ENCODE measurements around the gene GRWD1.

The GRWD1 gene

GRCh38 chr19:48489608-48490216, 43.9 kb downstream of the GRWD1 start:
- no peak for TF ChIP-seq POU6F1 (CRISPR knock-in tag; IDR thresholded peaks at IDR 0.05; ENCODE audit: borderline replicate concordance, low read depth)
- no peak for TF ChIP-seq ZNF565 (CRISPR knock-in tag; conservative IDR thresholded peaks at IDR 0.05; ENCODE audit: low read depth)
- no peak for TF ChIP-seq CSRNP3 (CRISPR knock-in tag; IDR thresholded peaks at IDR 0.05)
- TF ChIP-seq ZC3H10 (CRISPR knock-in tag; IDR thresholded peaks at IDR 0.05) = no peak
- TF ChIP-seq PATZ1 (CRISPR knock-in tag; IDR thresholded peaks at IDR 0.05; ENCODE audit: borderline replicate concordance) = no peak
- TF ChIP-seq ZNF70 (CRISPR knock-in tag; IDR thresholded peaks at IDR 0.05) = no peak
- TF ChIP-seq ESRRG (CRISPR knock-in tag; IDR thresholded peaks at IDR 0.05) = no peak
- TF ChIP-seq RARB (CRISPR knock-in tag; IDR thresholded peaks at IDR 0.05) = no peak
- no peak for TF ChIP-seq TCF4 (CRISPR knock-in tag; IDR thresholded peaks at IDR 0.05; ENCODE audit: borderline replicate concordance)
- TF ChIP-seq SNAI2 (CRISPR knock-in tag; IDR thresholded peaks at IDR 0.05) = no peak
- ATAC-seq = peak; percentile 32

GRCh38 chr19:48490981-48491792, 45.4 kb downstream of the GRWD1 start:
- ATAC-seq = no peak
- TF ChIP-seq ZC3H10 (CRISPR knock-in tag; IDR thresholded peaks at IDR 0.05) (no peak), OSR1 (CRISPR knock-in tag; IDR thresholded peaks at IDR 0.05) (no peak), ZFP3 (CRISPR knock-in tag; IDR thresholded peaks at IDR 0.05) (no peak), TSHZ2 (CRISPR knock-in tag; IDR thresholded peaks at IDR 0.05) (no peak), PPARA (CRISPR knock-in tag; IDR thresholded peaks at IDR 0.05; ENCODE audit: borderline replicate concordance) (no peak), GLIS3 (CRISPR knock-in tag; IDR thresholded peaks at IDR 0.05) (no peak), ZNF8 (CRISPR knock-in tag; IDR thresholded peaks at IDR 0.05) (no peak), SNAI2 (CRISPR knock-in tag; IDR thresholded peaks at IDR 0.05) (no peak), ARNTL (CRISPR knock-in tag; IDR thresholded peaks at IDR 0.05; ENCODE audit: borderline replicate concordance, low read depth) (no peak), ZFP30 (CRISPR knock-in tag; IDR thresholded peaks at IDR 0.05) (no peak), CSRNP3 (CRISPR knock-in tag; IDR thresholded peaks at IDR 0.05) (no peak), PATZ1 (CRISPR knock-in tag; IDR thresholded peaks at IDR 0.05; ENCODE audit: borderline replicate concordance) (no peak), BACH2 (CRISPR knock-in tag; IDR thresholded peaks at IDR 0.05; ENCODE audit: borderline replicate concordance) (no peak), TCF4 (CRISPR knock-in tag; IDR thresholded peaks at IDR 0.05; ENCODE audit: borderline replicate concordance) (no peak), ISL1 (CRISPR knock-in tag; IDR thresholded peaks at IDR 0.05) (no peak), CSDC2 (CRISPR knock-in tag; IDR thresholded peaks at IDR 0.05) (no peak)

Data from SK-N-SH treated with all-trans-retinoic acid at 6 μM for 48 hours (cell line).